ENCODE results near the gene GPR55. TPM values are rescaled to one million over a fixed set of nuclear protein-coding genes. Genes with fewer than 3 reads are reported as not detected.
"Not testable (repeated sequence)": the region's sequence is repeated elsewhere in the genome, so short reads cannot be mapped to it uniquely, and the experiment has no call there.

Gene GPR55, protein sequence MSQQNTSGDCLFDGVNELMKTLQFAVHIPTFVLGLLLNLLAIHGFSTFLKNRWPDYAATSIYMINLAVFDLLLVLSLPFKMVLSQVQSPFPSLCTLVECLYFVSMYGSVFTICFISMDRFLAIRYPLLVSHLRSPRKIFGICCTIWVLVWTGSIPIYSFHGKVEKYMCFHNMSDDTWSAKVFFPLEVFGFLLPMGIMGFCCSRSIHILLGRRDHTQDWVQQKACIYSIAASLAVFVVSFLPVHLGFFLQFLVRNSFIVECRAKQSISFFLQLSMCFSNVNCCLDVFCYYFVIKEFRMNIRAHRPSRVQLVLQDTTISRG
- 10 to 100 TPM; 18.8 to 21.5 TPM for total RNA-seq

DNA sequence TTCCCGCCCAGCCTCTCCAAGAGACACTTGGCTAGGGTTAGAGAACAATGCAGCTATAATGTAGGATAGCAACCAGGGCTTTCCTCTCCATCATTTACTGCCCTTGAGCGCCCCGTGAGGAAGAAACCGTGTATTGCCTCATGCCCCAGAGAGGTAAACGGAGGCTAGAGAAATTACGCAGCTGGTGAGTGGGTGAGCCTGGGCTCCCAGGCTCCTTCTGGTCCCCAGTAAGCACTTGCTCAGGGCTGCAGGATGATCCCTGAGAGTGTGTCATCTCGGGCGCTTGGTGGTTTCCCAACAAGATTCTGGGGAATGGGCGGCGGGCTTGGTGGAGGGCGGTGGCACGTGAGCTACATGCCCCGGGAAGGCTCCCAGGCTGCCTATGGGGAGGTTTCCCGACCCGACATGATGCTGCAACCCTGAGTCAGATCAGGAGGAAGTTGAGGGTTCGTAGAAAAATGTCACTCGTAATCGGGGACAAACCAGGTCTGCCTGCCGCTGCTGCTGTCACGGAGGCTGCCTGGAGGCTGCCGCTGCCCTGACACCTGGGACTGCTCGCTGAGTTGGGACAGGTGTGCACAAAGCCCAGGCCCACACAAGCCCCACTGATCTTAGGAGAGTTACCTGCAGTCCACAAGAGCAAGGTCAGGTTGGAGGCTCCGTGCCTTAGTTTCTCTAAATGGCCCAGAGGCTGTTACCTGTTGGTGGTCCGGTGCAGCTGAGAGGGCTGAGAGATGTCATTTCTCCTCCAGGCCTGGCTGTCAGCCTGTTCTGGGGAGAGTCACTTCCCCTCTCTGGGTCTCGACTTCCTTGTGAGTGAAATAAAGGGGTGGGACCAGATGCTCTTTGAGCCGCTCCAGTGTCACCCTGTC lies at the start of gene GPR55:
TSS of gene GPR55 (minus strand) at position 773 of the 872 bp plus-strand sequence. CDS start 14,280 bp downstream, outside the sequence.
- no peaks in the 10 kb centered on the region for H3K27me3 Mint-ChIP-seq
- H3K27ac Mint-ChIP-seq = peak within 1 kb of the TSS; percentile 98
- ATAC-seq (ENCODE audit: low read depth) (peak; percentile 75), DNase-seq (peak; percentile 71)
- POLR2A ChIA-PET = interaction anchor here (0.5 to 2.9 kb wide), 14 partner anchors 12 to 599 kb away, joined by 3 to 13 read pairs (median 4); partner anchors contain the start of gene ITM2C
- H3K36me3 Mint-ChIP-seq = peaks cover 2% of the 10 kb centered on the region
- peaks cover 57% of the 10 kb centered on the region for H3K4me1 Mint-ChIP-seq
- H3K9me3 Mint-ChIP-seq = no peaks in the 10 kb centered on the region
- peak within 1 kb of the TSS; percentile 90 for H3K4me3 Mint-ChIP-seq

DNA sequence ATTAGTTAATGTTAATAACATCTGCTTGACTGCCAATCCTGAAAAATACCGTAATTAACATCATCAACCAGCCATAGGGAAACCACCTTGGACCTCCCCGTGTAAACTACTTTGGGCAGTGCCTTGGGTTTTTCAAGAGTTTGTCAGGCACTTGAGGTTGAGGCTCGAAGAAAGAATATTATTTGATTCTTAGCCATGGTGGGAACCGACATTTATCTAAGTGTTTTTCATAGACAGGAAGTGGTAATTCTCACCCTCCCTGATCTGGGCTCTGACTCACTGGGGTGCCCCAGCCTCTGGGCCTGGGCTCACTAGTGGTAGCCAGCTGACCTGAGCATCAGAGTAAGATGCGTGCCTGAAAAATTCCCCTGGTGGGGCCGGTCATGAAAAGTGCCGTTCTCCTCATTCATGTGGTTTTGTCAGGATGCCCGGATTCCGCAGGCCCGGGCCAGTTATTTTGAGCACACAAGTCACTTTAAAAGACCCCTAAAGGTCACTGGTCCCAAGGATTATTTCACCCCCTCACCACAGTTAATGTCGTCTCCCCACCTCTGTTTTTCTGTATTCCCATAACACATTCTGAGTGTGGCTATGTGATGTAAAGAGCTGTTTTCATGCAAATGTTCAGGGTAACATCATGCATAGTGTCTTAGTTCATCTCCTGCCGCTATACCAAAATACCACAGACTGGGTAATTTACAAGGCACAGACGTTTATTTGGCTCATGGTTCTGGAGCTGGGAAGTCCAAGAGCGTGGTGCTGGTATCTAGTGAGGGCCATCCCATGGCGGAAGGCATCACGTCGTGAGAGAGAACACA lies 49.3 kb upstream of the GPR55 start:
- Mint-ChIP-seq H3K9me3 (peaks cover 2% of the 10 kb centered on the region), H3K27me3 (no peaks in the 10 kb centered on the region), H3K27ac (peak overlapping the region; percentile 82), H3K36me3 (no peaks in the 10 kb centered on the region), H3K4me1 (peaks cover 54% of the 10 kb centered on the region), H3K4me3 (peak overlapping the region; percentile 64)
- DNase-seq (peak; percentile 68), ATAC-seq (ENCODE audit: low read depth) (peak; percentile 98)
- POLR2A ChIA-PET = interaction anchor here (0.5 to 2.0 kb wide), 3 partner anchors 11 to 753 kb away, joined by 3 to 14 read pairs (median 3); no protein-coding TSS in a partner anchor

DNA sequence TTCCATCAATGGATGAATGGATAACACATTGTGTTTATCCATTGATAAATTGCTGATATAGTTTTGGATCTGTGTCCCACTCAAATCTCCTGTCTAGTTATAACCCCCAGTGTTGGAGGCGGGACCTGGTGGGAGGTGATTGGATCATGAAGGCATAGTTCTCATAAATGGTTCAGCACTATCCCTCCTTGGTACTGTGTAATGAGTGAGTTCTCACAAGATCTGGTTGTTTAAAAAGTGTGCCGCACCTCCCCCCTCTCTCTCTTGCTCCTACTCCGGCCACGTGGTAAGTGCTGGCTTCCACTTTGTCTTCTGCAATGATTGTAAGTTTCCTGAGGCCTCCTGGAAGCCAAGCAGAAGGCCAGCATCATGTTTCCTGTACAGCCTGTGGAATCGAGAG lies 47.0 kb upstream of the GPR55 start:
- peaks cover 41% of the 10 kb centered on the region for H3K4me1 Mint-ChIP-seq
- ATAC-seq (ENCODE audit: low read depth) (no peak), DNase-seq (no peak)
- H3K9me3 Mint-ChIP-seq = peaks cover 2% of the 10 kb centered on the region
- POLR2A ChIA-PET = no interaction called here
- H3K27ac Mint-ChIP-seq = no peak overlapping the region
- H3K27me3 Mint-ChIP-seq = no peaks in the 10 kb centered on the region
- H3K36me3 Mint-ChIP-seq = no peaks in the 10 kb centered on the region
- H3K4me3 Mint-ChIP-seq = no peak overlapping the region

DNA sequence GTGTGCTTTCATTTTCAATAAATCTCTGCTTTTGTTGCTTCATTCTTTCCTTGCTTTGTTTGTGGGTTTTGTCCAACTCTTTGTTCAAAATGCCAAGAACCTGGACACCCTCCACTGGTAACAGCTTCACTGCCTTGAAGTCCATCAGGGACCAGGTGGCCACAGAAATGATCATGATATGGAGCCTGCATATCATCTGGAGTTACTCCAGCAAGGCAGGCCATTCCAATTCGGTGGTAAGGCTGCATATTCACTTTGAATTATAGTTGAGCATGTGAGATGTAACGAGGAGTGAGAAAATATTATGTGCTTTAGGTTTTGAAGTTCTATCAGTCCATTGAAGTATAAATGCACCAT lies 44.6 kb upstream of the GPR55 start:
- no peaks in the 10 kb centered on the region for H3K27me3 Mint-ChIP-seq
- H3K9me3 Mint-ChIP-seq = peaks cover 2% of the 10 kb centered on the region
- no peak for ATAC-seq (ENCODE audit: low read depth)
- H3K4me1 Mint-ChIP-seq = peaks cover 25% of the 10 kb centered on the region
- no peak overlapping the region for H3K4me3 Mint-ChIP-seq
- no peak for DNase-seq
- H3K27ac Mint-ChIP-seq = peak overlapping the region; percentile 5
- H3K36me3 Mint-ChIP-seq = no peaks in the 10 kb centered on the region
- POLR2A ChIA-PET = no interaction called here

DNA sequence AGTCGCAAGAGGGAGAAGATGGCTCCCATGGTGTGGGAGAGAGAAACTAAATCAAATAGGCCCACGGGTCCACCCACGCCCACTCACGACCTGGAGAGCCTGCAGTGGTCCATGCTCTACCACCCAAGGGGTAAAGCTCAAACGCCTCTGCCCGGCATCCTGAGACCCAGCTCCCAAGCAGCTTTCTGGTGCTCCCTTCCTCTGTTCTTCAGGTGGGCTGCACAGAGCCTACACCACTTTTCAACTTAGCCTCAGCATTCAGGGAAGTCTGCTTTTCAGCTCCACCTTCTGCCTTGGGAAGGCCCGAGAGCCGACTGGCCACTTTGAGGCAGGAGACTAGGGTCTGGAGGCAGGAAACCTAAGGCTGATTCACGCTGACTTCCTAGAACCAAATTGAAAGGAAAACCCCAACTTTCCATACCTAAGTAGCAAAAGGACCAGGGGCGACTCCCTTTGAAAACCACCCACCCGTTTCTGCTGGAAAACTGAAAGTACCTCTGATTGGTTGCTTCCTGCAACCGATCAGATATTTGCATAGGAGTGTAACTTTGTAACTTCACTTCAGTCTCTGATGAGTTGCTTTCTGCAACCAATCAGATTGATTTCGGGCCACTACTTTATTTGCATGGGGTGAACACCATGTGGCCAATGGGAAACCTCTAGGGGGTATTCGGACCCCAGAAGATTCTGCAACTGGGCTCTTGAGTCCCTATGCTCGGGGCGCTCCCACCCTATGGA lies 44.0 kb upstream of the GPR55 start:
- no peaks in the 10 kb centered on the region for H3K27me3 Mint-ChIP-seq
- no peak for ATAC-seq (ENCODE audit: low read depth)
- no peak for DNase-seq
- POLR2A ChIA-PET = no interaction called here
- no peaks in the 10 kb centered on the region for H3K36me3 Mint-ChIP-seq
- H3K4me1 Mint-ChIP-seq = peaks cover 19% of the 10 kb centered on the region
- H3K27ac Mint-ChIP-seq = peak overlapping the region; percentile 25
- H3K4me3 Mint-ChIP-seq = no peak overlapping the region
- H3K9me3 Mint-ChIP-seq = peaks cover 2% of the 10 kb centered on the region

DNA sequence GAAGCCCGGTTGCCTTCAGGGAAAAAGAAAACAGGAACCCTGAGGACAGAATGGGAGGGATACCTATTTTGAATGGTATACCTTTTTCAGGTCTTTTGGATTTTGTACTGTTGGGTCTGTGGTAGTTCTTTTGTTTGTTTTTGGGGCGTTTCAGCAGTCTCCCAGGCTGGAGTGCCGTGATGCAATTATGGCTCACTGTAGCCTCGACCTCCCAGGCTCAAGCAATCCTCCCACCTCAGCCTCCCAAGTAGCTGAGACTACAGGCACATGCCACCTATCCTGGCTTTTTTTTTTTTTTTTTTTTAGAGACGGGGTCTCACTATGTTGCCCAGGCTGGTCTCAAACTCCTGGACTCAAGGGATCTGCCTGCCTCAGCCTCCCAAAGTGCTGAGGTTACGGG lies 43.3 kb upstream of the GPR55 start:
- H3K4me3 Mint-ChIP-seq; H3K9me3 Mint-ChIP-seq; H3K27ac Mint-ChIP-seq; ATAC-seq (ENCODE audit: low read depth); H3K36me3 Mint-ChIP-seq; H3K27me3 Mint-ChIP-seq; POLR2A ChIA-PET; DNase-seq: not testable (repeated sequence)
- H3K4me1 Mint-ChIP-seq = peaks cover 13% of the 10 kb centered on the region

DNA sequence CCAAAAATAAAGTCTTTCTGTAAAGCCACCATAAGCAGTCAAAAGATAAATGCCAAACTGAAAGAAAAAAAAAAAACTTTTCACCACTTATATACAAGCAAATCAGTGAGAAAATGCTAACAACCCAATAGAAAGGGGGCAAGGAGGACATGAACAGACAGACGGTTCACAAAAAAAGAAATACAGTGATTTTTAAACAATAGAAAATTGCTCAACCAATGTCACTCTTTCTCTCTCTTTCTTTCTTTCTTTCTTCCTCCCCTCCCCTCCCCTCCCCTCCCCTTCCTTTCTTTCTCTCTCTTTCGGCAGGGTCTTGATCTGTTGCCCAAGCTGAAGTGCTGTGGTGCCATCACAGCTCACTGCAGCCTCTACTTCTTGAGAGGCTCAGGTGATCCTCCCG lies 42.1 kb upstream of the GPR55 start:
- no peaks in the 10 kb centered on the region for H3K36me3 Mint-ChIP-seq
- no peak for ATAC-seq (ENCODE audit: low read depth)
- H3K4me3 Mint-ChIP-seq = no peak overlapping the region
- no peak overlapping the region for H3K27ac Mint-ChIP-seq
- H3K4me1 Mint-ChIP-seq = peaks cover 9% of the 10 kb centered on the region
- no peaks in the 10 kb centered on the region for H3K27me3 Mint-ChIP-seq
- no peak for DNase-seq
- POLR2A ChIA-PET = no interaction called here
- H3K9me3 Mint-ChIP-seq = peaks cover 7% of the 10 kb centered on the region

DNA sequence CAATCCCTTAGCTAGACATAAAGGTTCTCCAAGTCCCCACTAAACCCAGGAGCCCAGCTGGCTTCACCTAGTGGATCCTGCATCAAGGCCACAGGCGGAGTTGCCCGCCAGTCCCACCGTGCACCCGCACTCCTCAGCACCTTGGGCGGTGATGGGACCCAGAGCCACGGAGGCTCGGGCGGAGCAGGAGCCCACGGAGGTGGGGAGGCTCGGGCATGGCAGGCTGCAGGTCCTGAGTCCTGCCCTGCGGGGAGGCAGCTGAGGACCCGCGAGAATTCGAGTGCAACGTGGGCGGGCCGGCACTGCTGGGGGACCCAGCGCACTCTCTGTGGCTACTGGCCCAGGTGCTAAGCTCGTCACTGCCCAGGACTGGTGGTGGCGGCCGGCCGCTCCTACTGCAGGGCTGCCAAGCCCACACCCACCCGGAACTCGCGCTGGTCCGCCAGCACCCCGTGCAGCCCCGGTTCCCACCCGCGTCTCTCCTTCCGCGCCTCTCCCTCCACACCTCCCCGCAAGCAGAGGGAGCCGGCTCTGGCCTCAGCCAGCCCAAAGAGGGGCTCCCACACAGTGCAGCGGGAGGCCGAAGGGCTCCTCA lies 39.2 kb upstream of the GPR55 start:
- no peak for ATAC-seq (ENCODE audit: low read depth)
- Mint-ChIP-seq H3K4me1 (peaks cover 8% of the 10 kb centered on the region), H3K27ac (no peak overlapping the region), H3K27me3 (no peaks in the 10 kb centered on the region), H3K9me3 (peaks cover 5% of the 10 kb centered on the region), H3K4me3 (no peak overlapping the region), H3K36me3 (no peaks in the 10 kb centered on the region)
- DNase-seq = no peak
- POLR2A ChIA-PET = no interaction called here

DNA sequence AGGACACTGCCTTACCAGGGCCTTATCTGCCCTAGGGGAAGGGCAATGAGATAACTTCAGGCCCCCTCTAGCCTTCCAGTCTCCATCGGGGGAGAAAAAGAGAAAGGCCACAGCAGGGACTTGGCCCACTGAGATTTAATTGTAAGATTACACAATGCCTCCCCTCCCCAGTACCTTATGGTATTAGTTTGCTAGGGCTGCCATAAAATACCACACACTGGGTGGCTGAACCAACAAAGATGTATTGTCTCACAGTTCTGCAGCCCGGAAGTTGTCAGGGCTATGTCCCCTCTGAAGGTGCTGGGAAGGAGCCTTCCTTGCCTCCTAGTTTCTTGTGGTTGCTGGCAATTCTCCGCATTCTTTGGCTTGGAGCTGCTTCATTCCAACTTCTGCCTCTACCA lies 36.0 kb upstream of the GPR55 start:
- no peaks in the 10 kb centered on the region for H3K36me3 Mint-ChIP-seq
- ATAC-seq (ENCODE audit: low read depth) (no peak), DNase-seq (no peak)
- H3K4me1 Mint-ChIP-seq = peaks cover 26% of the 10 kb centered on the region
- no peak overlapping the region for H3K27ac Mint-ChIP-seq
- POLR2A ChIA-PET = no interaction called here
- no peak overlapping the region for H3K4me3 Mint-ChIP-seq
- H3K27me3 Mint-ChIP-seq = no peaks in the 10 kb centered on the region
- peaks cover 5% of the 10 kb centered on the region for H3K9me3 Mint-ChIP-seq

DNA sequence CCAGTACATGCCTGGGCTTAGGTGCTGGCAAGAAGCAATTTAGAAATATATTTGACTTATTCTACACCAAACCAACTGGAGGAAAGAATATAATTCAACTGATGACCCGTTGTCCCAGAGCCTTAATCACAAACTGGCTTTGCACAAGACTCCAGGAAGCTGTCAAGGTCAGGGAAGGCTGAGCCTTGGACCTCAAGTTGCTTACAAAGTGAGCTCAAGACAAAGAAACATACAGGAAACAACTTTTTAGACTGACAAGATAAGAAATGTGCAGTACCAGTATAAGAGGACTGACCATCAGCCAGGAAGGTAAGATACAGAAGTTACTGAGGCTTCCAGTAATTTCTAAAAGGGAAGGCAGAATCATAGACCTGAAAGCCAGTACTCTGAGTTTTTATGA lies 35.0 kb upstream of the GPR55 start:
- no peak for ATAC-seq (ENCODE audit: low read depth)
- H3K27ac Mint-ChIP-seq = no peak overlapping the region
- no peak for DNase-seq
- no peaks in the 10 kb centered on the region for H3K27me3 Mint-ChIP-seq
- no peak overlapping the region for H3K4me3 Mint-ChIP-seq
- H3K4me1 Mint-ChIP-seq = peaks cover 26% of the 10 kb centered on the region
- peaks cover 5% of the 10 kb centered on the region for H3K9me3 Mint-ChIP-seq
- H3K36me3 Mint-ChIP-seq = no peaks in the 10 kb centered on the region
- POLR2A ChIA-PET = interaction anchor here (0.5 kb wide), 1 partner anchor 92 kb away, joined by 3 read pairs; no protein-coding TSS in a partner anchor

DNA sequence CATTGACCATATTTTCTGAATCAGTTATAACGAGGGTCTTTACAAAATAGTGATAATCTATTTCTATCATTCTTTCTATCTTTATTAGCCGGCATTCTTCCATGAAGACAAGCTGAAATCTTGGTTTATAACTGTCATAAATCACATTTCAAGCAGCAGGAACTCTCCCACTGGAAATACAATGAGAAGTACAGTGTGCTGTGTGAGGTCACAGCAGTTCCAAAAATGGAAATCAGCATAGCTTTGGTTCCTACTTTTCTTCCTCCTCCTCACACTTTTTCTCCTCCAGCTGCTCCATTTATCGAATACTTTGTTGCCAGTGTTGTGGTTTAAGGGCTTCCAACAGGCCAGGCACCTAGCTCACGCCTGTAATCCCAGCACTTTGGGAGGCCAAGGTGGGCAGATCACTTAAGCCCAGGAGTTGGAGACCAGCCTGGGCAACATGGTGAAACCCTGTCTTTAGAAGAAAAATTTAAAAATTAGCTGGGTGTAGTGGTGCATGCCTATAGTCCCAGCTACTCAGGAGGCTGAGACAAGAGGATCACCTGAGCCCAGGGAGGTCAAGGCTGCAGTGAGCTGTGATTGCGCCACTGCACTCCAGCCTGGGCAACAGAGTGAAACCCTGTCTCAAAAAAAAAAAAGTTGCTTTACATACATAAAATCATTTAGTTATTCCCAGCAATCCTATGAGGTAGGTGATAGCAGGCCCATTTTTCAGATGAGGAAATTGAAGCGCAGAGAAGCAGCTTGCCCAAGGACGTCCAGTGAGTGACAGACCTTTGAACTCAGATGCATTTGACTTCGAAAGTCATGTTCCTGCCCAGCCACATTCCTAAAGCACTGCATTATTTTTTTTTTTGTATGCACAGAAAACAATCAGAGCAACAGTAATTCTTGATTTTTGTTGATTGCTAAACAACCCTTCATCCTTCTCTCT lies 34.0 kb upstream of the GPR55 start:
- peak overlapping the region; percentile 60 for H3K4me3 Mint-ChIP-seq
- no peak for ATAC-seq (ENCODE audit: low read depth)
- no peaks in the 10 kb centered on the region for H3K27me3 Mint-ChIP-seq
- POLR2A ChIA-PET = interaction anchor here (0.5 kb wide), 1 partner anchor 91 kb away, joined by 3 read pairs; no protein-coding TSS in a partner anchor
- DNase-seq = no peak
- H3K36me3 Mint-ChIP-seq = peaks cover 1% of the 10 kb centered on the region
- H3K9me3 Mint-ChIP-seq = peaks cover 5% of the 10 kb centered on the region
- H3K27ac Mint-ChIP-seq = no peak overlapping the region
- peaks cover 30% of the 10 kb centered on the region for H3K4me1 Mint-ChIP-seq

Measured in activated naive CD8-positive, alpha-beta T cell treated with anti-CD3 and anti-CD28 coated beads, Interleukin-2, amount 10 ng/mL, durations not matched to agents 7 days and 5 days (primary cell).